SK-N-SH treated with all-trans-retinoic acid at 6 μM for 48 hours (cell line): ENCODE data around the gene MUC20.
"Not testable (repeated sequence)": the region's sequence is repeated elsewhere in the genome, so short reads cannot be mapped to it uniquely, and the experiment has no call there.

Experiments
- ARNTL ChIP-seq: fragments of 450-650 bp; formaldehyde crosslinking; IDR thresholded peaks from 2 replicates; pipeline ENCODE4 v1.5.0; 2020; ENCODE audit warnings: low read depth, mild to moderate bottlenecking, moderate library complexity, borderline replicate concordance
- BACH2 ChIP-seq: fragments of 250-450 bp; sonication (Bioruptor Pico); IDR thresholded peaks from 2 replicates; pipeline ENCODE4 v1.9.0; 2021; ENCODE audit warnings: mild to moderate bottlenecking, borderline replicate concordance
- CSDC2 ChIP-seq: fragments of 250-450 bp; sonication (Bioruptor Pico); IDR thresholded peaks from 2 replicates; pipeline ENCODE4 v1.5.0; 2020; ENCODE audit warnings: mild to moderate bottlenecking, moderate library complexity
- GLIS3 ChIP-seq: fragments of 250-450 bp; sonication (Bioruptor Pico); IDR thresholded peaks from 2 replicates; pipeline ENCODE4 v1.5.0; 2020; ENCODE audit warnings: mild to moderate bottlenecking, moderate library complexity
- POU6F1 ChIP-seq: fragments of 250-450 bp; sonication (Bioruptor Pico); IDR thresholded peaks from 2 replicates; pipeline ENCODE4 v1.8.0; 2021; ENCODE audit warnings: low read depth, mild to moderate bottlenecking, moderate library complexity, borderline replicate concordance
- RARB ChIP-seq: fragments of 250-450 bp; sonication (Bioruptor Pico); IDR thresholded peaks from 2 replicates; pipeline ENCODE4 v1.8.0; 2021; ENCODE audit warnings: mild to moderate bottlenecking, moderate library complexity
- SNAI2 ChIP-seq: fragments of 250-450 bp; sonication (Bioruptor Pico); IDR thresholded peaks from 2 replicates; pipeline ENCODE4 v1.5.0; 2020; ENCODE audit warnings: mild to moderate bottlenecking, moderate library complexity
- TCF4 ChIP-seq: fragments of 250-450 bp; sonication (Bioruptor Pico); IDR thresholded peaks from 2 replicates; pipeline ENCODE4 v1.8.0; 2021; ENCODE audit warnings: mild to moderate bottlenecking, moderate library complexity, borderline replicate concordance
- TOX ChIP-seq: fragments of 250-450 bp; sonication (Bioruptor Pico); IDR thresholded peaks from 2 replicates; pipeline ENCODE4 v1.8.0; 2021; ENCODE audit warnings: mild to moderate bottlenecking, moderate library complexity, borderline replicate concordance
- ZFP3 ChIP-seq: fragments of 250-450 bp; sonication (Bioruptor Pico); IDR thresholded peaks from 2 replicates; pipeline ENCODE4 v1.5.0; 2020; ENCODE audit warnings: mild to moderate bottlenecking, moderate library complexity
- ZNF8 ChIP-seq: fragments of 450-650 bp; formaldehyde crosslinking; IDR thresholded peaks from 2 replicates; pipeline ENCODE4 v1.5.0; 2020; ENCODE audit warnings: mild to moderate bottlenecking, moderate library complexity
- TF ChIP-seq, protein P1 (sequence below): fragments of 250-450 bp; sonication (Bioruptor Pico); IDR thresholded peaks from 2 replicates; pipeline ENCODE4 v1.5.1; 2020; ENCODE audit warnings: low read depth, mild to moderate bottlenecking, moderate library complexity
- TF ChIP-seq, protein P2 (sequence below): fragments of 250-450 bp; sonication (Bioruptor Pico); IDR thresholded peaks from 2 replicates; pipeline ENCODE4 v1.5.0; 2020; ENCODE audit warnings: mild to moderate bottlenecking, moderate library complexity
- TF ChIP-seq, protein P3 (sequence below): fragments of 250-450 bp; sonication (Bioruptor Pico); IDR thresholded peaks from 2 replicates; pipeline ENCODE4 v1.8.0; 2020; ENCODE audit warnings: mild to moderate bottlenecking, moderate library complexity, borderline replicate concordance

- TF ChIP-seq RARB (CRISPR knock-in tag); TCF4 (CRISPR knock-in tag); GLIS3 (CRISPR knock-in tag); SNAI2; ARNTL (CRISPR knock-in tag); TOX (CRISPR knock-in tag); ZNF8 (CRISPR knock-in tag); CSDC2 (CRISPR knock-in tag); ZFP3 (CRISPR knock-in tag); BACH2 (CRISPR knock-in tag); POU6F1 (CRISPR knock-in tag): not testable (repeated sequence)
- TF ChIP-seq, protein P1, sequence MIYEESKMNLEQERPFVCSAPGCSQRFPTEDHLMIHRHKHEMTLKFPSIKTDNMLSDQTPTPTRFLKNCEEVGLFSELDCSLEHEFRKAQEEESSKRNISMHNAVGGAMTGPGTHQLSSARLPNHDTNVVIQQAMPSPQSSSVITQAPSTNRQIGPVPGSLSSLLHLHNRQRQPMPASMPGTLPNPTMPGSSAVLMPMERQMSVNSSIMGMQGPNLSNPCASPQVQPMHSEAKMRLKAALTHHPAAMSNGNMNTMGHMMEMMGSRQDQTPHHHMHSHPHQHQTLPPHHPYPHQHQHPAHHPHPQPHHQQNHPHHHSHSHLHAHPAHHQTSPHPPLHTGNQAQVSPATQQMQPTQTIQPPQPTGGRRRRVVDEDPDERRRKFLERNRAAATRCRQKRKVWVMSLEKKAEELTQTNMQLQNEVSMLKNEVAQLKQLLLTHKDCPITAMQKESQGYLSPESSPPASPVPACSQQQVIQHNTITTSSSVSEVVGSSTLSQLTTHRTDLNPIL (CRISPR knock-in tag) = not testable (repeated sequence)
- TF ChIP-seq, protein P2, sequence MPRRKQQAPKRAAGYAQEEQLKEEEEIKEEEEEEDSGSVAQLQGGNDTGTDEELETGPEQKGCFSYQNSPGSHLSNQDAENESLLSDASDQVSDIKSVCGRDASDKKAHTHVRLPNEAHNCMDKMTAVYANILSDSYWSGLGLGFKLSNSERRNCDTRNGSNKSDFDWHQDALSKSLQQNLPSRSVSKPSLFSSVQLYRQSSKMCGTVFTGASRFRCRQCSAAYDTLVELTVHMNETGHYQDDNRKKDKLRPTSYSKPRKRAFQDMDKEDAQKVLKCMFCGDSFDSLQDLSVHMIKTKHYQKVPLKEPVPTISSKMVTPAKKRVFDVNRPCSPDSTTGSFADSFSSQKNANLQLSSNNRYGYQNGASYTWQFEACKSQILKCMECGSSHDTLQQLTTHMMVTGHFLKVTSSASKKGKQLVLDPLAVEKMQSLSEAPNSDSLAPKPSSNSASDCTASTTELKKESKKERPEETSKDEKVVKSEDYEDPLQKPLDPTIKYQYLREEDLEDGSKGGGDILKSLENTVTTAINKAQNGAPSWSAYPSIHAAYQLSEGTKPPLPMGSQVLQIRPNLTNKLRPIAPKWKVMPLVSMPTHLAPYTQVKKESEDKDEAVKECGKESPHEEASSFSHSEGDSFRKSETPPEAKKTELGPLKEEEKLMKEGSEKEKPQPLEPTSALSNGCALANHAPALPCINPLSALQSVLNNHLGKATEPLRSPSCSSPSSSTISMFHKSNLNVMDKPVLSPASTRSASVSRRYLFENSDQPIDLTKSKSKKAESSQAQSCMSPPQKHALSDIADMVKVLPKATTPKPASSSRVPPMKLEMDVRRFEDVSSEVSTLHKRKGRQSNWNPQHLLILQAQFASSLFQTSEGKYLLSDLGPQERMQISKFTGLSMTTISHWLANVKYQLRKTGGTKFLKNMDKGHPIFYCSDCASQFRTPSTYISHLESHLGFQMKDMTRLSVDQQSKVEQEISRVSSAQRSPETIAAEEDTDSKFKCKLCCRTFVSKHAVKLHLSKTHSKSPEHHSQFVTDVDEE (CRISPR knock-in tag) = not testable (repeated sequence)
- TF ChIP-seq, protein P3, sequence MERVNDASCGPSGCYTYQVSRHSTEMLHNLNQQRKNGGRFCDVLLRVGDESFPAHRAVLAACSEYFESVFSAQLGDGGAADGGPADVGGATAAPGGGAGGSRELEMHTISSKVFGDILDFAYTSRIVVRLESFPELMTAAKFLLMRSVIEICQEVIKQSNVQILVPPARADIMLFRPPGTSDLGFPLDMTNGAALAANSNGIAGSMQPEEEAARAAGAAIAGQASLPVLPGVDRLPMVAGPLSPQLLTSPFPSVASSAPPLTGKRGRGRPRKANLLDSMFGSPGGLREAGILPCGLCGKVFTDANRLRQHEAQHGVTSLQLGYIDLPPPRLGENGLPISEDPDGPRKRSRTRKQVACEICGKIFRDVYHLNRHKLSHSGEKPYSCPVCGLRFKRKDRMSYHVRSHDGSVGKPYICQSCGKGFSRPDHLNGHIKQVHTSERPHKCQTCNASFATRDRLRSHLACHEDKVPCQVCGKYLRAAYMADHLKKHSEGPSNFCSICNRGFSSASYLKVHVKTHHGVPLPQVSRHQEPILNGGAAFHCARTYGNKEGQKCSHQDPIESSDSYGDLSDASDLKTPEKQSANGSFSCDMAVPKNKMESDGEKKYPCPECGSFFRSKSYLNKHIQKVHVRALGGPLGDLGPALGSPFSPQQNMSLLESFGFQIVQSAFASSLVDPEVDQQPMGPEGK (CRISPR knock-in tag) = not testable (repeated sequence)
Observed at GRCh38 chr3:195711091-195711812, 9.5 kb upstream of the MUC20 start.
